Measurements from ENCODE around the gene CTTNBP2. TPM values are rescaled to one million over a fixed set of nuclear protein-coding genes. Genes with fewer than 3 reads are reported as not detected.

CTTNBP2 gene
- polyA plus RNA-seq, 1 donor from 2014 or later, result 53.5 TPM

DNA sequence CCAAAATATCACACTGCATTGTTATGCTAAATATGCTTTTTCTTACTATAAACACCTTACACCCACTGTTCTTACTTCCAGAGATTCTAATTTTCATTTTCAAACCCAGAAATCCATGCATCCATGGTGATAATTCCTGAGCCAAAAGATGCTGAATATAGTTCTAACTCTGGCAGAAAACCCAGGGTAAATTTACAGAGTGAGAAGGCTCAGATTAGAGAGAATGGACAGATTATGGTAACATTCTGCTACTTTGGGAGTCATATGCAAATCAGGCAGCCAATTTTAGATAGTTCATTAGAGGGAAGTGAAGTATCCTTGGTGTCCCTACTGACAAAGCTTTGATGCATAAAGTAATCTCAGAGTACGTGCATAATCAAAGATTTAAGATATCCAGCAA lies 15.4 kb upstream of the CTTNBP2 start:
- H3K79me2 ChIP-seq (replicated peaks; ENCODE audit: insufficient read depth, low read length), result no peaks in the 10 kb centered on the region
- no peak overlapping the region for H3K27ac ChIP-seq (ENCODE audit: low read length)
- H4K20me1 ChIP-seq (ENCODE audit: insufficient read depth), result no peaks in the 10 kb centered on the region
- no peak overlapping the region for H3K4me3 ChIP-seq (ENCODE audit: low read length)
- H3K9me2 ChIP-seq (ENCODE audit: insufficient read depth, low read length), result no peaks in the 10 kb centered on the region
- no peaks in the 10 kb centered on the region for H3K27me3 ChIP-seq (ENCODE audit: insufficient read depth, low read depth, low read length)
- H3K4me2 ChIP-seq (ENCODE audit: low read length), result no peak overlapping the region
- no peaks in the 10 kb centered on the region for H3K9me3 ChIP-seq (ENCODE audit: low read length)
- TF ChIP-seq, protein P1, sequence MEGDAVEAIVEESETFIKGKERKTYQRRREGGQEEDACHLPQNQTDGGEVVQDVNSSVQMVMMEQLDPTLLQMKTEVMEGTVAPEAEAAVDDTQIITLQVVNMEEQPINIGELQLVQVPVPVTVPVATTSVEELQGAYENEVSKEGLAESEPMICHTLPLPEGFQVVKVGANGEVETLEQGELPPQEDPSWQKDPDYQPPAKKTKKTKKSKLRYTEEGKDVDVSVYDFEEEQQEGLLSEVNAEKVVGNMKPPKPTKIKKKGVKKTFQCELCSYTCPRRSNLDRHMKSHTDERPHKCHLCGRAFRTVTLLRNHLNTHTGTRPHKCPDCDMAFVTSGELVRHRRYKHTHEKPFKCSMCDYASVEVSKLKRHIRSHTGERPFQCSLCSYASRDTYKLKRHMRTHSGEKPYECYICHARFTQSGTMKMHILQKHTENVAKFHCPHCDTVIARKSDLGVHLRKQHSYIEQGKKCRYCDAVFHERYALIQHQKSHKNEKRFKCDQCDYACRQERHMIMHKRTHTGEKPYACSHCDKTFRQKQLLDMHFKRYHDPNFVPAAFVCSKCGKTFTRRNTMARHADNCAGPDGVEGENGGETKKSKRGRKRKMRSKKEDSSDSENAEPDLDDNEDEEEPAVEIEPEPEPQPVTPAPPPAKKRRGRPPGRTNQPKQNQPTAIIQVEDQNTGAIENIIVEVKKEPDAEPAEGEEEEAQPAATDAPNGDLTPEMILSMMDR (IDR thresholded peaks at IDR 0.05; ENCODE audit: poor library complexity, severe bottlenecking), result no peak
- TF ChIP-seq SMC3 (conservative IDR thresholded peaks at IDR 0.05; ENCODE audit: poor library complexity), result no peak
- TF ChIP-seq, protein P2, sequence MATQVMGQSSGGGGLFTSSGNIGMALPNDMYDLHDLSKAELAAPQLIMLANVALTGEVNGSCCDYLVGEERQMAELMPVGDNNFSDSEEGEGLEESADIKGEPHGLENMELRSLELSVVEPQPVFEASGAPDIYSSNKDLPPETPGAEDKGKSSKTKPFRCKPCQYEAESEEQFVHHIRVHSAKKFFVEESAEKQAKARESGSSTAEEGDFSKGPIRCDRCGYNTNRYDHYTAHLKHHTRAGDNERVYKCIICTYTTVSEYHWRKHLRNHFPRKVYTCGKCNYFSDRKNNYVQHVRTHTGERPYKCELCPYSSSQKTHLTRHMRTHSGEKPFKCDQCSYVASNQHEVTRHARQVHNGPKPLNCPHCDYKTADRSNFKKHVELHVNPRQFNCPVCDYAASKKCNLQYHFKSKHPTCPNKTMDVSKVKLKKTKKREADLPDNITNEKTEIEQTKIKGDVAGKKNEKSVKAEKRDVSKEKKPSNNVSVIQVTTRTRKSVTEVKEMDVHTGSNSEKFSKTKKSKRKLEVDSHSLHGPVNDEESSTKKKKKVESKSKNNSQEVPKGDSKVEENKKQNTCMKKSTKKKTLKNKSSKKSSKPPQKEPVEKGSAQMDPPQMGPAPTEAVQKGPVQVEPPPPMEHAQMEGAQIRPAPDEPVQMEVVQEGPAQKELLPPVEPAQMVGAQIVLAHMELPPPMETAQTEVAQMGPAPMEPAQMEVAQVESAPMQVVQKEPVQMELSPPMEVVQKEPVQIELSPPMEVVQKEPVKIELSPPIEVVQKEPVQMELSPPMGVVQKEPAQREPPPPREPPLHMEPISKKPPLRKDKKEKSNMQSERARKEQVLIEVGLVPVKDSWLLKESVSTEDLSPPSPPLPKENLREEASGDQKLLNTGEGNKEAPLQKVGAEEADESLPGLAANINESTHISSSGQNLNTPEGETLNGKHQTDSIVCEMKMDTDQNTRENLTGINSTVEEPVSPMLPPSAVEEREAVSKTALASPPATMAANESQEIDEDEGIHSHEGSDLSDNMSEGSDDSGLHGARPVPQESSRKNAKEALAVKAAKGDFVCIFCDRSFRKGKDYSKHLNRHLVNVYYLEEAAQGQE (IDR thresholded peaks at IDR 0.05; ENCODE audit: borderline replicate concordance), result no peak
- TF ChIP-seq TAF1 (IDR thresholded peaks at IDR 0.05; ENCODE audit: low read depth), result no peak
- no peak for TF ChIP-seq POLR2AphosphoS5 (IDR thresholded peaks at IDR 0.05)
- no peak for TF ChIP-seq EP300 (conservative IDR thresholded peaks at IDR 0.05; ENCODE audit: poor library complexity, severe bottlenecking)
- TF ChIP-seq EZH2 (IDR thresholded peaks at IDR 0.05; ENCODE audit: borderline replicate concordance, insufficient read depth, low read length, poor library complexity, severe bottlenecking), result no peak
- no peaks in the 10 kb centered on the region for H3F3A ChIP-seq (ENCODE audit: insufficient read depth, low read length, poor library complexity, severe bottlenecking)
- no peak overlapping the region for H2AFZ ChIP-seq (ENCODE audit: low read depth, low read length)
- H3K36me3 ChIP-seq (ENCODE audit: insufficient read depth, low read length), result no peaks in the 10 kb centered on the region
- H3K9ac ChIP-seq (ENCODE audit: low read length), result no peak overlapping the region

DNA sequence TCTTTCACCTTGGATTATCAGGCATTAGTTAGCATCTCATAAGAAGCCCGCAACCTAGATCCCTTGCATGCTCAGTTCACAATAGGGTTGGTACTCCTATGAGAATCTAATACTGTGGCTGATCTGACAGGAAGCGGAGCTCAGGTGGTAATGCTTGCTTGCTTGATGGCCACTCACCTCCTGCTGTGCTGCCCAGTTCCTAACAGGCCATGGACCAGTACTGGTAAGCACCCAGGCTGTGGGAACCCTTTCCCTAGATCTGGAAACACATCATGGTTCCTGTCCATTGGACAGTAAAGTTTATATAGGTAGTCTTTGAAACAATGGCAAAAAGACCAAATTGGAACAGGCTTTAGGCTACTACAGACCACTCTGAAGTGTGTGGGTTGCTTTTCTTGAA lies 9.4 kb upstream of the CTTNBP2 start:
- Histone ChIP-seq H3K27me3 (ENCODE audit: insufficient read depth, low read depth, low read length) (no peaks in the 10 kb centered on the region), H3K9me2 (ENCODE audit: insufficient read depth, low read length) (no peaks in the 10 kb centered on the region), H3K79me2 (replicated peaks; ENCODE audit: insufficient read depth, low read length) (no peaks in the 10 kb centered on the region), H4K20me1 (ENCODE audit: insufficient read depth) (no peaks in the 10 kb centered on the region), H2AFZ (ENCODE audit: low read depth, low read length) (no peak overlapping the region), H3K27ac (ENCODE audit: low read length) (no peak overlapping the region), H3K36me3 (ENCODE audit: insufficient read depth, low read length) (no peaks in the 10 kb centered on the region), H3K4me2 (ENCODE audit: low read length) (no peak overlapping the region), H3F3A (ENCODE audit: insufficient read depth, low read length, poor library complexity, severe bottlenecking) (no peaks in the 10 kb centered on the region), H3K4me3 (ENCODE audit: low read length) (no peak overlapping the region), H3K9ac (ENCODE audit: low read length) (no peak overlapping the region), H3K9me3 (ENCODE audit: low read length) (no peaks in the 10 kb centered on the region)
- TF ChIP-seq, protein P2 (IDR thresholded peaks at IDR 0.05; ENCODE audit: borderline replicate concordance), result no peak
- TF ChIP-seq EZH2 (IDR thresholded peaks at IDR 0.05; ENCODE audit: borderline replicate concordance, insufficient read depth, low read length, poor library complexity, severe bottlenecking) (no peak), MXI1 (conservative IDR thresholded peaks at IDR 0.05; ENCODE audit: poor library complexity, severe bottlenecking) (no peak), POLR2AphosphoS5 (IDR thresholded peaks at IDR 0.05) (no peak), SMC3 (conservative IDR thresholded peaks at IDR 0.05; ENCODE audit: poor library complexity) (no peak), EP300 (conservative IDR thresholded peaks at IDR 0.05; ENCODE audit: poor library complexity, severe bottlenecking) (no peak), RAD21 (conservative IDR thresholded peaks at IDR 0.05) (no peak), TAF1 (IDR thresholded peaks at IDR 0.05; ENCODE audit: low read depth) (no peak)
- TF ChIP-seq, protein P1 (IDR thresholded peaks at IDR 0.05; ENCODE audit: poor library complexity, severe bottlenecking), result no peak
